ENCODE measurements around the gene CLRN2. TPM values are rescaled to one million over a fixed set of nuclear protein-coding genes. Genes with fewer than 3 reads are reported as not detected.

Gene CLRN2
- total and polyA plus RNA-seq, 4 donors: 0.19 TPM; not detected in 3

- no peak overlapping the region for H3K4me3 ChIP-seq (ENCODE audit: low read depth in 1 of 3, low read length in 3 of 3)
- WGBS: 90% methylated on average over 8 of the region's 8 CpGs
- H3K9ac ChIP-seq (ENCODE audit: low read depth in 1 of 2, low read length in 2 of 2): no peak overlapping the region
- H3K9me3 ChIP-seq (ENCODE audit: control insufficient read depth in 4 of 4, low read length in 3 of 4): no peaks in the 10 kb centered on the region
- no peak overlapping the region for H3K27ac ChIP-seq (ENCODE audit: low read depth in 1 of 2, low read length in 2 of 2)
- DNase-seq (ENCODE audit: low spot score): no peak
- peaks cover 0 to 49% (median 31%) of the 10 kb centered on the region in 4 donors for H3K4me1 ChIP-seq (ENCODE audit: control insufficient read depth in 4 of 4, insufficient read depth in 4 of 4, low read length in 3 of 4)
- H3K27me3 ChIP-seq (ENCODE audit: control insufficient read depth in 4 of 4, insufficient read depth in 4 of 4, low read length in 3 of 4): no peaks in the 10 kb centered on the region
- no peak for TF ChIP-seq MAX (IDR thresholded peaks at IDR 0.05)
- TF ChIP-seq GABPA (IDR thresholded peaks at IDR 0.05 in 1 of 2, conservative IDR thresholded peaks at IDR 0.05 in 1 of 2): no peak
- H3K36me3 ChIP-seq (ENCODE audit: control insufficient read depth in 4 of 4, insufficient read depth in 3 of 4, low read depth in 1 of 4, low read length in 3 of 4): no peaks in the 10 kb centered on the region
Observed at GRCh38 chr4:17561195-17561909, 46.4 kb downstream of the CLRN2 start.

- DNase-seq (ENCODE audit: low spot score): no peak
- no peak overlapping the region for H3K9ac ChIP-seq (ENCODE audit: low read depth in 1 of 2, low read length in 2 of 2)
- no peak overlapping the region for H3K27ac ChIP-seq (ENCODE audit: low read depth in 1 of 2, low read length in 2 of 2)
- no peaks in the 10 kb centered on the region for H3K27me3 ChIP-seq (ENCODE audit: control insufficient read depth in 4 of 4, insufficient read depth in 4 of 4, low read length in 3 of 4)
- H3K9me3 ChIP-seq (ENCODE audit: control insufficient read depth in 4 of 4, low read length in 3 of 4): no peaks in the 10 kb centered on the region
- H3K36me3 ChIP-seq (ENCODE audit: control insufficient read depth in 4 of 4, insufficient read depth in 3 of 4, low read depth in 1 of 4, low read length in 3 of 4): no peaks in the 10 kb centered on the region
- H3K4me3 ChIP-seq (ENCODE audit: low read depth in 1 of 3, low read length in 3 of 3): no peak overlapping the region
- 76% methylated on average over 1 of the region's 1 CpG for WGBS
- TF ChIP-seq EGR1 (IDR thresholded peaks at IDR 0.05; ENCODE audit: low read depth in 2 of 2) (no peak), ATF3 (IDR thresholded peaks at IDR 0.05) (no peak), RXRA (IDR thresholded peaks at IDR 0.05) (no peak), FOXA1 (IDR thresholded peaks at IDR 0.05) (no peak), NR2F2 (IDR thresholded peaks at IDR 0.05) (no peak), TAF1 (conservative IDR thresholded peaks at IDR 0.05) (no peak), YY1 (IDR thresholded peaks at IDR 0.05) (no peak), HNF4A (conservative IDR thresholded peaks at IDR 0.05) (peak in 1 of 2 donors; percentile 30), REST (IDR thresholded peaks at IDR 0.05) (no peak), SP1 (IDR thresholded peaks at IDR 0.05) (no peak), CTCF (IDR thresholded peaks at IDR 0.05; ENCODE audit: low read depth, low read length, missing input control) (peak; percentile 11), GABPA (IDR thresholded peaks at IDR 0.05 in 1 of 2, conservative IDR thresholded peaks at IDR 0.05 in 1 of 2) (no peak), MAX (IDR thresholded peaks at IDR 0.05) (no peak), JUND (IDR thresholded peaks at IDR 0.05) (no peak), RAD21 (IDR thresholded peaks at IDR 0.05) (peak; percentile 24 to 54), ZBTB33 (IDR thresholded peaks at IDR 0.05) (no peak), FOXA2 (IDR thresholded peaks at IDR 0.05) (no peak), HNF4G (IDR thresholded peaks at IDR 0.05) (no peak)
- peaks cover 0 to 45% (median 29%) of the 10 kb centered on the region in 4 donors for H3K4me1 ChIP-seq (ENCODE audit: control insufficient read depth in 4 of 4, insufficient read depth in 4 of 4, low read length in 3 of 4)
Observed at GRCh38 chr4:17562157-17562556, 47.2 kb downstream of the CLRN2 start.

Data from liver (tissue), 9 donors.